HG02763 (cell line): ENCODE results near the gene PRKAB1.
"Not testable (repeated sequence)": the region's sequence is repeated elsewhere in the genome, so short reads cannot be mapped to it uniquely, and the experiment has no call there.

Experiments used
- ATAC-seq: cut with Tn5 transposase; IDR thresholded peaks from one replicate; pipeline ENCODE4 v1.9.1; 2021; ENCODE audit warnings: mild to moderate bottlenecking, moderate library complexity; ENCODE audit not compliant: unreplicated experiment

PRKAB1 gene

DNA sequence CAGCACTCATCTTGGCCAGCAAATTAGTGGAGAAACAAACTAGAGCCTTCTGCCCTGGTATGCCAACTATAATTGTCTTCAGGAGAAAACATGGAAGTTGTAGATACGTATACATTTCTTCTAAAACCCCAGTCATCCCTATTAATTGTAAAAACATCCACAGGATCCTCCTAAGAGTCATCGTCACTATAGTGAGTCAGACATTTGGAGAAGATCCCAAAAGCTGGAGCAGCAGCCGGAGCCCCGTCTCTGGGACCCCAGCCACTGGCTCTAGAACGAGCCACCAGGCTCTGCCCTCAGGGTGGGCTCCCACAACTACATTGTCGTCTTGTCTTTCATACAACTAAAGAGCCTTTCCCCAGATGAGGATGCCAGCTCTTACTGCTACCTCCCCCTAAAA, 15.5 kb downstream of the PRKAB1 start:
- no peak for ATAC-seq

DNA sequence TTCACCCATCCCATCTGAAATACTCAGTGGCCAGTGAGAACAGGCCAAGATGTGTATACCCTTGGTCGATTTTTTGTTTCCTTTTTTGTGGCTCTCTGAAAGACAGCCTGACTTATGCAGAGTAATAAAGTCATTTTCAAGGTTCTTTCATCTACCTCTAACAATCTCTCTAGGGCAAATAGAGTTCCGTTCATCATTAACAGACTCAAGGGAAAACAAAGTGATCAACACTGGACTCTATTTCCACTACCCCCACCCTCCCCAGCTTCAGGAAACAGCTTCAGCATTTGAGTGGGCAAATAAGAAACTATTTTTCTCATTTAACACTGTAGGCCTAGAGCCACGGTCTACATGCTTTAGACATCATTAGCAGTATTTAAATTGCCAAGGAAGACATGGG, 15.9 kb downstream of the PRKAB1 start:
- no peak for ATAC-seq

DNA sequence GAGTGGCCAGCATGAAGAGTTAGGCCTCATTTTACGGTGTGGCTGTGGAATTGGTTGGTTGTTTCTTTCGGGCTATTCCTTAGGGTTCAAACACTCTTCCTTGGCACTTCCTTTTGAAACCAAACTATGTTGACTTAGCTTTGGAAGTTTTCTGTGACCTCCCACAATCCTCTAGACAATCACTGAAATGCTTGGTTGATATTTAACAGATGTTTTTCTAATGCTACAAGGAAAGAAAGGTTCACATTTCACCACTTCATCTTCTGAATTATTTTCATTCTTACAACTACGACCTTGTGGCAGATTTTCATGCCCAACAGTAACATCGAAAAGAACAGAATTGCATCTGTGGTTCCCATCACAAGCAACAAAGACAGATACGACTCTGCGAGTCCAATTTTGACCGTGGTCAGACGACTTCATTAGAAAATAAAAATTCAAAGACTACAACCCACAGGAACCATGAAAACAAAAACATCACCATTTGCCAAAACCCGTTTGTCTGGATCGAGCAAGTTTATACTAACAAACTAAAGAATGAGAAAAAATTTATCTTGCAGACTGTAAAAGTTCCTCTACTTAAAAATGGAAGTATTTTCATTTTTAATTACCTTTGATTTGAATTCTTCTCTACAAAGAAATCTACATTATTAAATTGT, 16.9 kb downstream of the PRKAB1 start:
- ATAC-seq, result no peak

DNA sequence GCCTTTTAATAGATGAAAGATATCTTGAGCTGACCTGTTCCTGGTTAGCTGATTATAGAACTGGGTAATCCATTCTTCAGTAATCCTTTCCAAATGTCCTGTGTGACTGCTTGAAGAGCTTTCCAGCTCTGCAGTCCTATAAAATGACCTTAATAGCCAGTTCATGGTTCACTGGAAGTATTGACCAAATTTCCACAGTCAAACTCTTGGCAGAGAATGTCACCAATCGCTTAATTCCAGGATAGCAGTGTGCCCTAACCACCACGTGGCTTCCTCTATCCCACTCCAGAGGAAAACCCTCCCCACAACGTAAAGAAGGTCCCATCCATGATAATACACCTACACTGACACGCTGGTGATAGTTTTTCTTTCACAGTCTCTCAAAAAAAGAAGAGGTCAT, 17.4 kb downstream of the PRKAB1 start:
- ATAC-seq, result no peak

DNA sequence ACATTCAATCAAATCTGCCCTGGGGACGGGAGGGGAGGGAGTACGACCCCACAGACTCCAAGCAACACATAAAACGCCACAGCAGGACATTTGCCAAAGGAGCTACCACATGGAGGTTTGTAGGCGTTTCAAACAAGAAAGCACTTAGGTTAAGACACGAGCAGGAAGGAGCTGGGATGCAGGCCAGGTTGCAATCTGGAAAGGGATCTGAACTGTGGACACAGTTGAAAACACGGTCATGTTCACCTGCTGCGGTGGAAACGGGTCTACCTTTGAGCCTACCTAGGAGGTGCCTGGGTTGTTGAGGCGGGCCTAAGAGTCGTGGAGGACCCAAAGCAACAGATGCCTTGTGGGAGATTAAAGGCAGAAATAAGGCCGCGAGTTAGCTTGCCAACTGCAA, 18.4 kb downstream of the PRKAB1 start:
- ATAC-seq, result no peak

DNA sequence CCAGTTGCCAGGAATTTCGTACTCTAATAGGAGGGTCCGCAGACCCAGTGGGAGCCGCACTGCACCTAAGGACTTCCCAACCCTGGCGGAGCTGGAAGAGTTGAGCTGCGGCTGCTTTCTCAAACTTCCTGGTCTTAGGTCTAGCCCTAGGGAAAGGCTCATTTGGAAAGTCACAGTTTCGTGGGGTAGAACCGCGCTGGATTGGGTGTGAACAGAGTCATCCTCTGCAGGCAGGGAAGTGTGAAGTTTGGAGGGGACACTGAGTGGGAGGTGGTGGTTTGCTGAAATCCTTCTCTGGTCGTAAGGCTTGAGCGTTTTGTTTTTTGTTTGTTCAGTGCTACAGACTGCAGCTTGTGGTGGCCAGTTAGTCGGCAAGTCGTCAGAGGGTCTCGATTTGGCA, 18.8 kb downstream of the PRKAB1 start:
- ATAC-seq, result no peak

DNA sequence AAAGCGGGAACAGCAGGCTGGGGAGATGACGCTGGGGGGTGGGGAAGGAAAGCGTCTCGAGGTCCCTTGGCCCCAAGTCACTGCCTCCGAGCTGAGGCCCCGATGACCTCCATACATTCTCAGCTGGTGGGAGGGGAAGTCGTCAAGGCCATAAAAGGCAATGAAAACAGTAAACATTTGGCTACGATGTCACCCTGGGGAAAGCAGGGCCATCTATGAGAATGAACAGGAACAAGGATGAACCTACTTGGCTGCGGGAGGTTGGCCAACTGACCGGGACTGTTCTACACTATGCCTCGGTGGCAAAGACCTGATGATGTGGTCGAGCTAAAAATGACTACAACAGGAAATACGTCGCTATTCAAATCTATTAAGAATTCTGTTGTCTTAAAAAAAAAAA, 19.5 kb downstream of the PRKAB1 start:
- ATAC-seq, result no peak

DNA sequence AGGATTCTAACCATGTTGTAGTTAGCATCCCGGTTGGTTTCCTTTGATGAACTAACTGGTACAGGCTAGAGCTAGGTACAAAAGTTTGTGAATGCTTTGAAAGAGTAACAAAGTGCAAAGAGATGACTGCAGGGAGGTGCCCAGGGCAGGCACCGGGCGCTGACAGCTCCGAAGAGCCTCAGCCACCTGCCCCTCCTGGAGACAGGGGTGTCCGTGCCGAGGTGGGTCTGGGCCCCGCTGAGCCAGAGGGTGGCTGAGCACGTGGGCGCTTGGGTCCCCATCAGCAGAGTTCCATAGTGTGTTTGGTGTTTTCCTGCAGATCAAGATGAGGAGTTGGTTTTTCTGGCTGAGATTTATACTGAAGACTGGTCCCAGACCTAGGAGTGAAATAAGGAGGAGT, 19.9 kb downstream of the PRKAB1 start:
- ATAC-seq, result no peak

DNA sequence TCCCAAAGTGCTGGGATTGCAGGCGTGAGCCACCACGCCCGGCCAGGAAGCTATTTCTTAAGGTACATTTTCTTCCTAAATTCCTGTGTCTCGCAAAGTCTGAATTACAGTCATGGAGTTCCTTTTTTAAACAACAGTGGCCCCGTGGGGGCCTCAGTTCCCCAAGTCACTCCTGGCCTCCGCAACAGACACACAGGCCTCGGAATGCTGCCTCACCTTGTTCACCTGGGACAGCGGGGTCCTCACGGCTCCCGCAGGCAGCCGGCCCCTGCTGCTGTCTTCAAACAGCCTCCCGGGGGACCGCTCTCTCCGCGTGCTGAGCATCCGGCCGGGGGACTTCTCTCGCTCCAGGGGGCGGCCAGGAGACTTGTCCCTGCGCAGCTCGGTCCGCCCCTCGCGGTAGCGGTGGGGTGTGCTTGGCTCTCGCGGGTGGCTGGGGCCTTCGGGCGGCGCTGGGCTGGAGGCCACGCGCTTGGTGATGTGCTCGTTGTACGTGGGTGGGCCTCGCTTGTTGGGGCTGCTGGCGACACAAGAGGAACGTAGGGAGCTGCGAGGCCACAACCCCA, 22.1 kb downstream of the PRKAB1 start:
- ATAC-seq, result no peak

DNA sequence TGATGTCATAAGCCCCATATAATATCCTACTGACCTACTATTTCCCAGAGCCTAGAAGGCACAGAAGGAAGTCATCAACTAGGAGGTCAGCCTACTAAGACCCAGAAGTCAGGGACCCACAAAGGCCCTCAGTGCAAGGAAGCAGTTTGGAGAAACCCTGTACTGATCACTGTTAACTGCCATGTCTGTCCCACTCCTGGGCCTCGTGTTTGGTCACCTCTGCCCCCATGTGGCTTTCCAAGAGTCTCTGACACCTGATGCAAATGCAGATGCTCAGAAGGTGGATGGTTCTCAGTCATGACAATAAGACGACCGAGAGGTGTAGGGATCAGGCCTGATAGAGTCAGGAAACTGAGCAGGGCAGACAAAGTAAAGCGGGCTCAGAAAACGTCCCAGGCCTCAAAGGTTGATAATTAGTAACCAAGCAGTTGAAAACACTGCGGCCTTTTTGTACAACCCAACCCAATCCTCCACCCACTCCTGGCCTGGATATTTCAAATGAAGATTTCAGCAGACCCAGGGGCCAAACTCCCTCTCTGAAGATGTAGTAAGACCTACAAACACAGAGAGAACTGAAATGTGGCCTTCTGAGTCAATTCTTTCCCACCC, 23.4 kb downstream of the PRKAB1 start:
- no peak for ATAC-seq

DNA sequence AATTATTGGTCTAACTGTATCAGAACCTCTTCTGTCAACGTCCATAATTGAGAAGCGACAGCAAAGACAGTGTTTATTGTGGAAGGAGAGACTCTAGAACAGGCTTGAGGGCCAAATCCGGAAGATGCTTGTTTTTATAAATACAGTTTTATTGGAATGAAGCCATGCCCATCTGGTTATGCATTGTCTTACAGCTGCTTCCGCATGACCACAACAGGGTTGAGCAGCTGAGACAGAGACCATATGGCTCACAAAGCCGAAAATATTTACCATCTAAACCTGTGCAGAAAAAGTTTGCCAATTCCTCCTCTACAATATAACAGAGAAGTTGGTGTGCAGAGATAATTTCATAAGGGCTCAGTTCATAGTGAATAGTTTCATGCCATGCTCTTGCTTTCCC, 24.5 kb downstream of the PRKAB1 start:
- no peak for ATAC-seq

DNA sequence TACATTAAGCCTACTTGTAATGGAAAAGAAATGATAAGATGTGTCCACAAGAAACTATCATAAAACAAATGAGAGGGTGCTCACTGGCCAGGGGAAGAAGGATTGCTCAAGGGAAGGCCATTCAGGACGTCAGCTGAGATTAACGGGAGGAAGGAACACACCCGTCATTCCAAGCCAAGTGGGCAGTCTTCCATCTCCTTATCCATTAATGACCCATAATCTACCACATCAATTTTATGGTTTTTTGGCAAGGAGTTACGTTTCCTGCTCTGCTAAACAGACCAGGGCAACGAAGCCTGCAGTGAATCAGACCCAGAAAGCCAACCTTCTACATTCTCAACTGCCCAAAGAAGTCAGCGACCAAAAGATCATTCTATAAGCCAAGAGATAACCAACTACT, 25.1 kb downstream of the PRKAB1 start:
- ATAC-seq, result no peak

DNA sequence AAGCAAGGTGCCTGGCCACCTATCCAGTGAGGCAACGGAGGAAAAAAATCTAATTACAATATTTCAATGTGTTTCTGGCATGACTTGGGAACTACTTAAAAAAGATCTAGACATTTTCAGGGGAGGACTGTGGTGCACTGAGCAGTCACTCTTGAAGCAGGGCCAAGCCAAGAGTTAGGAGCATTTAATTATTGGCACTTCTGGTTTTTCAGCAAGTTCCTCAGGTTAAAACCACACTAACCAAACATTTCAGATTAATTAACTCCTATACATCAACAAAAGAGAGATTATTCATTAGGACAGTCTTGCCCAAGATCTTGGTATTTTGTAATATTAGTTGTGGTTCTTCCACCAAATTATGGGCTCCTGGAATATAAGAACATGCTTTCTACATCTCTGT, 25.6 kb downstream of the PRKAB1 start:
- ATAC-seq, result no peak

DNA sequence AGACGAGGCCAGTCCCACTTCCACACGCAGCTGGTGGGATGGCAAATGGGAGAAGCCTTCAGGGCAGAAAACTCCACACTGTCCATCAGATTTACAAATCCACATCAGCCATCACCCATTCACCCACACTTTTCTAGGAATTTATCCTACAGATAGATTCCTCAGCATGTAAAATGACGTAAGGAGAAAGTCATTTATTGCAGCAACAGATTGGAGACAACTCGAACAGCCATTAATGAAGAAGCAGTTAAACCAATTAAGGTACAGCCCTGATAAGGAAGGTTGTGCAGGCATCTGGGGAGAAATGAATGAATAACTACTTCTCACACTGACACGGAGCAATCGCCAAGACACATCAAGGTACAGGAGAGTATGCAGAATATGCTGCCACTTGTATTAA, 26.2 kb downstream of the PRKAB1 start:
- no peak for ATAC-seq

DNA sequence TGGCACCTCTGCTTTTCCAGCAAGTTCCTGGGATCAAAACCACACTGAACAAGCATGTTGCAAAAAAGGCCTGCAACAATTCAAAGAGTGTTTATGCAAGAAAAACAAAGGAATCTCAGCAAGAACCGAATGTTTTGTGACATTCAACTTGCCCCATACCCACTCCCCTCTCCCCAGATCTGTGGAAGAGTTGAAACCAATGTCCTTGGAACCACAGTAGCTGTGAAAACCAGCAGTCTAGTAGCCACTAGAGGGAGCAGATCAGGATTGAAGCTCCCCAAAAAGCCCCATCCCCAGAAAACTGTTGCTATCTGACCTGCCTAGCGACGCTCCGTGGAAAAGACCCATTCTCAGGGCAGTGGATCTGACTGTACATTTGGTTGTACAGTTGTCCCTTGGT, 27.1 kb downstream of the PRKAB1 start:
- no peak for ATAC-seq

DNA sequence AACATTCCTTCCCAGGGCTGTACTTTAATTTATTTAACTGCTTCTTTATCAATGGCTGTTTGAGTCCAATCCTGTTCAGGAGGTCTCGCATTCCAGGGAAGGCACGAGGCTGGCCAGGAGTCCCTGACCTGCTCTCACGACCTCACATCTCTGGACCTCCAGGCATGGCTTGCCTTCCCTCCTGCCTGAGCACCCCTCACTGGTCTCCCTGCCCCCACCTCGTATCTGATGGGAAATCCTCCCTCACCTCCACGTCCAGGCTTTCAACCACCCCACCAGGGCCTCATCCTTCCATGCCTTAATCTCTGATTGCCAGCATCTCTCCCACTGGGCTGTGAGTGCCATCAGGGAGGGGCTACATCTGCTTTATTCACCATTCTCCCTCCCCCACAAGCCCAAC, 29.0 kb downstream of the PRKAB1 start:
- no peak for ATAC-seq

DNA sequence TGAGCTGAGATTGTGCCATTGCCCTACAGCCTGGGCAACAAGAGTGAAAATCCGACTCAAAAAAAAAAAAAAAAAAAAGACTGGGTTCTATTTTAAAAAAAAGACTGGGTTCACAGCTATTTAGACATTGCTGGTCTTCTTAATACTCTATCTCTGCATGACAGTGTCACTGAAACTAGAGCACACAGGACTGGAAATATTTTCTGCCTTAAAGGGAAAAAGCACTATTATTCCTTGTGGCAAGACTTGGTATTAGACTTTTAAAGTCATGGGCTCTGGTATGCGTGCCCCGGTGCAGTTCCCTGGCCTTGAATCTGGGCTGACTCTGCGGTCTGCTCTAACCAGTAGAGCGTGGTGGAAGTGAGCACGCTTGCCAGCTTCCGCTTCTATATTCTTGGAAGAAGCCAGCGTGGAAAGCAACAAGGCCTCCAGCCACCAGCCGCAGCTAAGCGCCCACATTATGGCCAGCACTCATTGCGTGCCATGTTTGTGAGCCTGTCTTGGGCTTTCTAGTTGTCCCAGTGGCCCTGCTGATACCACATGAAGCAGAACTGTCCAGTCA, 31.3 kb downstream of the PRKAB1 start:
- no peak for ATAC-seq

DNA sequence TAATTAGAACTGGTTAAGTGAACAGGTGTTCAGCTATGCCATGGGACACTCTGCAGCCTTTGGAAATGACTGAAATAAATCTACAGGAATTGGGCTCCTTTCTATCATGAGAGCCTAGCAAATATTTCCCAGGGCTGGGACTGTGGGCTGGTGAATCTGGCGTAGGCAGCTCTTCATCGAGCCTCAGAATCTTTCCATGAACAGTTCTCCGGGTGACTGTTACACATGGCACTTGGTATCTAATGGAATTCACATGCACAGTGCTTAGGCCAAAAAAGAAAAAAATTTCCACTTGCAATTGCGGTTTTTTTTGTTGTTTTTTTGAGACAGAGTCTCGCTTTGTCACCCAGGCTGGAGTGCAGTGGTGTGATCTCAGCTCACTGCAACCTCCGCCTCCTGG, 32.1 kb downstream of the PRKAB1 start:
- ATAC-seq, result no peak

DNA sequence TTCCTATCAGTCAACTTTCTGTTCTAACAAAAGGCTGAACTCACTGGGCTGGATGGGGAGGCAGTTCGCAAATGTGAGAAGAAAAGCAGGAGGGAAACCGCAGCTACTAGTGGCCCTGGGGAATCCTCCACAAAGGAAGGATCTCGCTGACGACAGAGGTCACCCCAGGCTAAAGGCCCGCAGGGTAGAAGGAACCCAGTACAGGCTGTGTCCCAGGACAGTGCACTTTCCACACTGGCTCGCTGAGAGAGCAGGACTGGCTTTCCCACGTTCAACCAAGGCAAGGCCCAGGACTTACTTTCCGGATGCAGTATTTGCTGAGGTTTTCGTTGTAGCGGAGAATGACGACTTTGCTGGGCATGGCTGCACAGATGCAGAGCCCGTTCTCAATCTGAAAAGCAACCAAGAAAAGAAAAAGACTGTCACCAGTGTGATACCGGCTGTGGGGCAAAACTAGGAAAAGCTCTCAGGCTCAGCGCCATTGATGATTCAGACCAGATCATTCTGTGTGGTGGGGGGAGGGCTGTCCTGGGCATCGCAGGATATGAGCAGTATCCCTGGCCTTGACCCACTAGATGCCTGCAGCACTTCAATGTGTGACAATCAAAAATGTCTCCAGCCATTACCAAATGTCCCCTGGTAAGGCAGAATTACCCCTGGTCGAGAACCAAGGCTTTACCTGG, 36.3 kb downstream of the PRKAB1 start:
- no peak for ATAC-seq

DNA sequence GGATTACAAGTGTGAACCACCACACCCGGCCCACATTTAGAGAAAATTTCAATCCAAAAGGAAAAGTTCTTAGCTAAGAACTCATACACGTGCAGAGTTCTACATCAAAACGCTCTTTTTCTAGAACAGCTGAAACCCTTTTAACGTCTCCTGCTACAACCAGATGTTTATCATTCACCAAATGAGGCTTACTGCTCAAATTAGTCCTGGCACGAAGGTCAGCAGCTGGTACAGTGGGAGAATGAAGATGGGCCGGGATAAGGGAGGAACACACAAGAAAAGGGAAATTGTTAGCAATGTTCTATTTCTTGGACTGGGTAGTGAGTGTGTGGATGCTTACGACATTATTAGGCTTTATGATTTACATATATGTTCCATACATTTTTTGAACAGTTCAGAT, 37.2 kb downstream of the PRKAB1 start:
- no peak for ATAC-seq

DNA sequence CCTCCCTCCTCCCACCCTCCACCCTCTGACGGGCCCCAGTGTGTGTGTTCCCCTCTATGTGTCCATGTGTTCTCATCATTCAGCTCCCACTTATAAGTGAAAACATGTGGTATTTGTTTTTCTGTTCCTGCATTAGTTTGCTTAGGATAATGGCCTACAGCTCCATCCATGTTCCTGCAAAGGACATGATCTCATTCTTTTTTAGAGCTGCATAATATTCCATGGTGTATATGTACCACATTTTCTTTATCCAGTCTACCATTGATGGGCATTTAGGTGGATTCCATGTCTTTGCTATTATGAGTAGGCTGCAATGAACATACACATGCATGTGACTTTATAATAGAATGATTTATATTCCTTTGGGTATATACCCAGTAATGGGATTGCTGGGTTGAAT, 38.5 kb downstream of the PRKAB1 start:
- ATAC-seq, result not testable (repeated sequence)

DNA sequence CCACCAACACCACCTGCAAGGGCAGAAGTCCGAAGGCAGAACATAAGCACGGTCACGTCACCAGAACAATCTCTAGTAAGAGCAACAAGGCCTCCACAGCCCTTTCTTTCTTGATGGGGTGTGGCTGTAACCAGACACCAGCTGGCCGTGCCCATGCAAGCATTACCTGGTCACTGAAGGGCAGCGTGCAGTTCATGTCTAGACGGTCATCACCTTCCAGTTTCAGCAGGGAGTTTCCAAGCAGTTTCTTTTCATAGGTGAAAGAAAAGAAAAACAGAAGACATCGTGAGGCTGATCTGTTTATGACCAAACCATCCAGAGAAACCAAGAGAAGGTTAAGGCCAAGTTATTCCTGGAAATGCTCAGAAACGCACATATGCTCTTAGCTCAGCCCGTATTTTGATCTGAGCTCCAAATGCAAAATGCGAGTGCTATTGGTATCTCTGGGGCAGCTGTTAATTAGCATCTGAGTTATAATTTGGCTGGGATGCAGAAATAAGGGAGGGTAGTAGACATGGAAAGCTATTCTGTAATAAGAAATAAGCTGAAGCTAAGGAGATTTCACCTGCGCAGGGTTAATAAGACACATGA, 42.5 kb downstream of the PRKAB1 start:
- ATAC-seq, result no peak
